Measurements from ENCODE around the gene MFSD6. TPM values are rescaled to one million over a fixed set of nuclear protein-coding genes. Genes with fewer than 3 reads are reported as not detected.

The MFSD6 gene
- total RNA-seq, 2 experiments from 2014 or later = 21.0 to 21.6 TPM

DNA sequence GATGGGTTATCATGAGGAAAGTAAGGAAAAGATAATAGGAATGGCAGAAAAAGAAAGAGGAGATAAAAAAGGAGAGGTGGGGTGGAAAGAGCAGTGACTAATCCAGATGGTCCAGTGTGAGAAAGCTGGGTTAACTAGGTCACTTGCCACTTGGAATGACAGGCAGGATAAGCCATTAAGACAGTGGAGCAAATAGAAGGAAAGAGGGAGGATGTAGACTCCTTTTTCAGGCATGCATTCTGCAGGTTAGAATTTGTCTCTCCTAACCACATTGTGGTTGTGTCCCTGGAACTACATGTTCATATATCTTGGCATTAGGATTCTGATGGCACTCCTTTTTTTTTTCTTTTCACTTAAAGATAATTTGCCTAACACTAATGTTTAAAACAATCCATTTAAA, 139.7 kb downstream of the MFSD6 start:
- Mint-ChIP-seq H3K27ac (no peak overlapping the region), H3K4me3 (no peak overlapping the region), H3K9me3 (peaks cover under 1% of the 10 kb centered on the region), H3K4me1 (ENCODE audit: low read depth) (peaks cover 17% of the 10 kb centered on the region), H3K27me3 (ENCODE audit: low read depth) (no peaks in the 10 kb centered on the region), H3K36me3 (ENCODE audit: low read depth) (peaks cover 2% of the 10 kb centered on the region)
- DNase-seq = no peak
- CTCF ChIA-PET = no interaction called here
- intact Hi-C loops (cut with micrococcal nuclease) = no loop called here

DNA sequence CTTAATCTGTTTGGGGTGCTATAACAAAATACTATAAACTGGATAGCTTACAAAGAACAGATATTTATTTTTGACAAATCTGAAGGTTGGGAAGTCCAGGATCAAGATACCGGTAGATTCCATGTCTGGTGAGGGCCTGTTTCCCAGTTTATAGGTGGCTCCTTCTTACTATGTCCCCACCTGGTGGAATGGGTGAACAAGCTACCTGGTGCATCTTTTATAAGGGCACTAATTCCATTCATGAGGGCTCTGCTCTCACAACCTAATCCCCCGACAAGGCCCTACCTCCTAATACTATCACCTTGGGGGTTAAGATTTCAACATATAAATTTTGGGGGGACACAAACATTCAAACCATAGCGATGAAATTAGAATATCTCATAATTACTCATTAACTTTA, 142.0 kb downstream of the MFSD6 start:
- H3K4me1 Mint-ChIP-seq (ENCODE audit: low read depth) = peaks cover 13% of the 10 kb centered on the region
- no peak for DNase-seq
- no peak overlapping the region for H3K27ac Mint-ChIP-seq
- intact Hi-C loops (cut with micrococcal nuclease) = loop anchor here (1.0 kb wide), 1 partner anchor 167 kb away; no protein-coding TSS in a partner anchor
- no peak overlapping the region for H3K4me3 Mint-ChIP-seq
- CTCF ChIA-PET = interaction anchor here (0.6 to 1.3 kb wide), 2 partner anchors 12 to 19 kb away, joined by 3 read pairs; no protein-coding TSS in a partner anchor
- H3K27me3 Mint-ChIP-seq (ENCODE audit: low read depth) = no peaks in the 10 kb centered on the region
- H3K9me3 Mint-ChIP-seq = no peaks in the 10 kb centered on the region
- no peaks in the 10 kb centered on the region for H3K36me3 Mint-ChIP-seq (ENCODE audit: low read depth)

Other genes starting within 250 kb of the MFSD6 start
- 10 to 100 TPM; 19.2 TPM for gene HIBCH, start 88.5 kb upstream of the MFSD6 start, total RNA-seq
- gene INPP1, start 64.8 kb upstream of the MFSD6 start, total RNA-seq = 1 to 10 TPM; 6.3 to 7.0 TPM
- 10 to 100 TPM; 32.9 to 34.2 TPM for gene NEMP2, start 126.4 kb downstream of the MFSD6 start, total RNA-seq
- 10 to 100 TPM; 38.7 to 48.1 TPM for gene NAB1, start 240.7 kb downstream of the MFSD6 start, total RNA-seq

Data from activated naive CD4-positive, alpha-beta T cell treated with anti-CD3 and anti-CD28 coated beads for 36 hours (primary cell).